ENCODE data around the gene SLIT3. TPM values are rescaled to one million over a fixed set of nuclear protein-coding genes. Genes with fewer than 3 reads are reported as not detected.

The SLIT3 gene
- total RNA-seq, 1 experiment from 2014 or later, result not detected

DNA sequence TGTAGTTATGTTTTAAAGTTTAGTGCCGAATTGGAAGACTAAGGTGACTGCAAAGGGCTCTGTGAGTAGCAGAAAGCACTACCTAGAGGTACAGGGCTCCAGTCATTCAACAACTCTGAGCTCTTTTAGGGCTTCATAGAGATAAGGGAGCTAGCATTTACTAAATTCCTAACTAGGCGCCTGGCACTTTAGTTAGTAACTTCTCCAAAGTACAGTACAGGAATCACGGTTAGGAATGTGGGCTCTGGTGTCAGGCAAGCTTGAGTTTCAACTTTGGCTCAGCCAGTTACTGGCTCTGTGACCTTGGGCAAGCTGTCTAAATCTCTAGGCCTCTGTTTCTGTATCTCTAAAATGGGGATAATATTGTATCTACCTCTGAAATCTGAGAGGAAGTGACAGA is 115.3 kb downstream of the SLIT3 start:
- H3K36me3 ChIP-seq (ENCODE audit: low read depth), result no peaks in the 10 kb centered on the region
- intact Hi-C loops (cut with micrococcal nuclease; ENCODE audit: unreplicated experiment), result no loop called here
- H3K9me2 ChIP-seq (ENCODE audit: insufficient read depth), result no peaks in the 10 kb centered on the region
- POLR2A ChIA-PET (ENCODE audit: unreplicated experiment), result no interaction called here
- no peak overlapping the region for H2AFZ ChIP-seq
- BruUV-seq (replicated peaks), result no TSS peak
- no peaks in the 10 kb centered on the region for H3F3A ChIP-seq (ENCODE audit: insufficient read depth, low read depth)
- no peaks in the 10 kb centered on the region for H4K20me1 ChIP-seq (ENCODE audit: insufficient read depth)
- no peak overlapping the region for H3K4me2 ChIP-seq
- peaks cover 71% of the 10 kb centered on the region for H3K27me3 ChIP-seq (ENCODE audit: insufficient read depth, low read depth)
- DNase-seq, result no peak
- TF ChIP-seq, protein P1, sequence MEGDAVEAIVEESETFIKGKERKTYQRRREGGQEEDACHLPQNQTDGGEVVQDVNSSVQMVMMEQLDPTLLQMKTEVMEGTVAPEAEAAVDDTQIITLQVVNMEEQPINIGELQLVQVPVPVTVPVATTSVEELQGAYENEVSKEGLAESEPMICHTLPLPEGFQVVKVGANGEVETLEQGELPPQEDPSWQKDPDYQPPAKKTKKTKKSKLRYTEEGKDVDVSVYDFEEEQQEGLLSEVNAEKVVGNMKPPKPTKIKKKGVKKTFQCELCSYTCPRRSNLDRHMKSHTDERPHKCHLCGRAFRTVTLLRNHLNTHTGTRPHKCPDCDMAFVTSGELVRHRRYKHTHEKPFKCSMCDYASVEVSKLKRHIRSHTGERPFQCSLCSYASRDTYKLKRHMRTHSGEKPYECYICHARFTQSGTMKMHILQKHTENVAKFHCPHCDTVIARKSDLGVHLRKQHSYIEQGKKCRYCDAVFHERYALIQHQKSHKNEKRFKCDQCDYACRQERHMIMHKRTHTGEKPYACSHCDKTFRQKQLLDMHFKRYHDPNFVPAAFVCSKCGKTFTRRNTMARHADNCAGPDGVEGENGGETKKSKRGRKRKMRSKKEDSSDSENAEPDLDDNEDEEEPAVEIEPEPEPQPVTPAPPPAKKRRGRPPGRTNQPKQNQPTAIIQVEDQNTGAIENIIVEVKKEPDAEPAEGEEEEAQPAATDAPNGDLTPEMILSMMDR (conservative IDR thresholded peaks at IDR 0.05), result no peak
- no peak for TF ChIP-seq EZH2 (IDR thresholded peaks at IDR 0.05; ENCODE audit: low read depth)
- H3K27ac ChIP-seq, result no peak overlapping the region
- no peak overlapping the region for H3K4me3 ChIP-seq
- H3K4me1 ChIP-seq (replicated peaks; ENCODE audit: insufficient read depth), result no peaks in the 10 kb centered on the region
- H3K9me3 ChIP-seq (ENCODE audit: insufficient read depth, low read depth), result no peaks in the 10 kb centered on the region
- CTCF ChIA-PET, result no interaction called here
- no peaks in the 10 kb centered on the region for H3K79me2 ChIP-seq (ENCODE audit: low read depth)

DNA sequence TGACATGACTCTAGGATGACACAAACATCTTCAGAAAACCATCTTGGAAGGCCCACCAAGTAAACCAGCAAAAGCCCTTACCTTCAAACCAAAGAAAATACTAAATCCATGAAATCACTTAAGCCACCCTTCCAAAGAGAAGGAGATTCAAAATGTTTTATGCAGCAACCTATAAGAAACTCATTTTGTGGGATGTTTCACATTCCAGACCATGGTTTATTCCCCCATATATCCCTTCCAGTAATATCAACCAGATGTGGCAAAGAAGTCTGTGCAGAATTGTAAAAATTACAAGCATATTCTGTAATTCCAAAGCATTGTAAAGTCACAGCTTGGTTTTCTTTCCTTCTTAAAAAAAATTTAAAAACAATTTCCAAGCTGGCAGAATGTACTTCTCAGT is 117.4 kb downstream of the SLIT3 start:
- intact Hi-C loops (cut with micrococcal nuclease; ENCODE audit: unreplicated experiment), result no loop called here
- Histone ChIP-seq H3K79me2 (ENCODE audit: low read depth) (no peaks in the 10 kb centered on the region), H3K9me3 (ENCODE audit: insufficient read depth, low read depth) (no peaks in the 10 kb centered on the region), H3K27ac (no peak overlapping the region), H3K4me1 (replicated peaks; ENCODE audit: insufficient read depth) (no peaks in the 10 kb centered on the region), H4K20me1 (ENCODE audit: insufficient read depth) (no peaks in the 10 kb centered on the region), H3K9me2 (ENCODE audit: insufficient read depth) (no peaks in the 10 kb centered on the region), H3F3A (ENCODE audit: insufficient read depth, low read depth) (no peaks in the 10 kb centered on the region), H3K4me2 (no peak overlapping the region), H3K27me3 (ENCODE audit: insufficient read depth, low read depth) (peaks cover 63% of the 10 kb centered on the region), H3K4me3 (no peak overlapping the region), H2AFZ (no peak overlapping the region), H3K36me3 (ENCODE audit: low read depth) (no peaks in the 10 kb centered on the region)
- BruUV-seq (replicated peaks), result no TSS peak
- CTCF ChIA-PET, result no interaction called here
- TF ChIP-seq, protein P1 (conservative IDR thresholded peaks at IDR 0.05), result no peak
- no peak for TF ChIP-seq EZH2 (IDR thresholded peaks at IDR 0.05; ENCODE audit: low read depth)
- no peak for DNase-seq
- POLR2A ChIA-PET (ENCODE audit: unreplicated experiment), result no interaction called here

DNA sequence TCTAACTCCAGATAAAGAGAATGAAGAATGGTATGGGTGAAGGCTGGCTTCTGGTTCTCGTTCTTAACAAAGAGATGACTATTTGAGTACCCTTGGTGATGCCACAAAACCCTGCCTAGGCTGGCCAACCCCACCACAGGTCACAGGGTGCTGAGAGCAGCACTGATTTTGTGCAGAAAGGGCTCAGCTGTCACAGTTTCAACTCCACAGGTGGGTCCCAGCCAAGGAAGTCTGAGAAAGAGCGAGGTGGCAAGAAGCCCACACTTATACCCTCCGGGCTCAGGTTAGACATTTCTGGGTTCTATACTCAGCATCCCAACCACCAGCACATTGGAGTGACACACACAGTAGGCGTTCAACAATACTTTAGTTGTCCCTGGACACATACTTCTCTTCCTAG is 118.1 kb downstream of the SLIT3 start:
- H3K36me3 ChIP-seq (ENCODE audit: low read depth), result no peaks in the 10 kb centered on the region
- no peak overlapping the region for H2AFZ ChIP-seq
- ChIA-PET POLR2A (ENCODE audit: unreplicated experiment) (no interaction called here), CTCF (no interaction called here)
- no peaks in the 10 kb centered on the region for H3K9me3 ChIP-seq (ENCODE audit: insufficient read depth, low read depth)
- no peak overlapping the region for H3K4me3 ChIP-seq
- H3K27ac ChIP-seq, result no peak overlapping the region
- intact Hi-C loops (cut with micrococcal nuclease; ENCODE audit: unreplicated experiment), result no loop called here
- no peaks in the 10 kb centered on the region for H3F3A ChIP-seq (ENCODE audit: insufficient read depth, low read depth)
- H4K20me1 ChIP-seq (ENCODE audit: insufficient read depth), result no peaks in the 10 kb centered on the region
- no peaks in the 10 kb centered on the region for H3K79me2 ChIP-seq (ENCODE audit: low read depth)
- DNase-seq, result no peak
- BruUV-seq (replicated peaks), result no TSS peak
- TF ChIP-seq, protein P1 (conservative IDR thresholded peaks at IDR 0.05), result no peak
- TF ChIP-seq EZH2 (IDR thresholded peaks at IDR 0.05; ENCODE audit: low read depth), result no peak
- no peaks in the 10 kb centered on the region for H3K9me2 ChIP-seq (ENCODE audit: insufficient read depth)
- H3K27me3 ChIP-seq (ENCODE audit: insufficient read depth, low read depth), result peaks cover 57% of the 10 kb centered on the region
- no peak overlapping the region for H3K4me2 ChIP-seq
- H3K4me1 ChIP-seq (replicated peaks; ENCODE audit: insufficient read depth), result no peaks in the 10 kb centered on the region

Measured in PC-9 (cell line).